A673 (cell line): ENCODE data around the gene LAMA4.

ENCODE experiments used
- CTCF ChIP-seq: fragments of 300-800, 200-600 bp; sonication (generic); conservative IDR thresholded peaks from 2 replicates; pipeline ENCODE4 v1.5.1; 2017; ENCODE audit warnings: low read depth, mild to moderate bottlenecking, antibody characterized with exemption, low read length, moderate library complexity, mixed read lengths
- EZH2 ChIP-seq: fragments of 200-600 bp; sonication (generic); IDR thresholded peaks from 2 replicates; pipeline ENCODE4 v1.6.1; 2017; ENCODE audit warnings: borderline replicate concordance, low read depth, mild to moderate bottlenecking, mixed read lengths, antibody characterized with exemption, low read length; ENCODE audit not compliant: poor library complexity, severe bottlenecking

- TF ChIP-seq CTCF: no peak
- TF ChIP-seq EZH2: no peak
Observed at GRCh38 chr6:112235956-112236355, 18.4 kb downstream of the LAMA4 start.
